GM19023 (cell line): ENCODE data around the gene ITIH3.

ENCODE experiments used
- ATAC-seq: cut with Tn5 transposase; IDR thresholded peaks from one replicate; pipeline ENCODE4 v1.9.1; 2021; ENCODE audit warnings: mild to moderate bottlenecking, moderate library complexity; ENCODE audit not compliant: unreplicated experiment

ITIH3 gene

DNA sequence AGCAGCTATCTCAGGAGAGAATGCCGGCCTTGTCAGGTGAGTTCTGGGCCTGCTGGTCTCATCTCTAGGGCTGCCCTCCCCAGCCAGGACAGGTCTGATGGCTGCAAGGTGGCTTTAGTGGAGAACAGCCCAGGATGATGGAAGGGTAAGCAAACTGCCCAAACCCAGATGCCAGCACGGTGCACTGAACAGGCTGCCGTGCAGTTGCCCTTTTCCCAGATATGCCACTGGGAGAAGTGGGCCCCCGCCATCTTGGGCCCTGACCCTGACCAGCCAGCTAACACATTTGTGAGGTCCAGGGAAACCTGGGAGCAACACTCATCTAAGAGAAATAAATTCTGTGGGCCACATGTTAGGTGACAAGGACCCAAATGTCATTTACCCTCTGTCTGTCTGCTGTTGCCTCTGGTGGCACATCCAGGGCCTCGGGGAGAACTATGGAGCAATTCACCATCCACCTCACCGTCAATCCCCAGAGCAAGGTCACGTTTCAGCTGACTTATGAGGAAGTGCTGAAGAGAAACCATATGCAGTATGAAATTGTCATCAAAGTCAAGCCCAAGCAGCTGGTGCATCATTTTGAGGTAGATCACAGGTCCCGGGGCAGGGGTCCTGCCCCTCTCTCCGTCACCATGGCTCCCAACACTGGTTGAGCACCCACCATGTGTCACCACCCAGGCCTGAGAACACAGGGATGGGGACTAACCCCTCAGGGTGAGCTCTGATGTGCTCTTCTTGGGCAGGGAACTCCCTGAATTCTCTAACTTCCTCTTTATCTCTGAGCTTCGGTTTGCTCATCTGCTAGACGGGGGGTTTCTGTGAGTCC is 15.4 kb upstream of the ITIH3 start:
- peak; percentile 62 for ATAC-seq

GRCh38 chr3:52779837-52780585 is 14.6 kb upstream of the ITIH3 start:
- no peak for ATAC-seq

GRCh38 chr3:52781741-52782140 is 12.9 kb upstream of the ITIH3 start:
- ATAC-seq: no peak

- no peak for ATAC-seq
Observed at GRCh38 chr3:52782412-52783210, 12.0 kb upstream of the ITIH3 start.

GRCh38 chr3:52783211-52783555 is 11.4 kb upstream of the ITIH3 start:
- no peak for ATAC-seq

GRCh38 chr3:52784021-52784621 is 10.5 kb upstream of the ITIH3 start:
- no peak for ATAC-seq

- ATAC-seq: no peak
Observed at GRCh38 chr3:52784931-52785590, 9.5 kb upstream of the ITIH3 start.

- ATAC-seq: no peak
Observed at GRCh38 chr3:52786330-52787215, 8.0 kb upstream of the ITIH3 start.

- no peak for ATAC-seq
Observed at GRCh38 chr3:52787246-52787645, 7.3 kb upstream of the ITIH3 start.

DNA sequence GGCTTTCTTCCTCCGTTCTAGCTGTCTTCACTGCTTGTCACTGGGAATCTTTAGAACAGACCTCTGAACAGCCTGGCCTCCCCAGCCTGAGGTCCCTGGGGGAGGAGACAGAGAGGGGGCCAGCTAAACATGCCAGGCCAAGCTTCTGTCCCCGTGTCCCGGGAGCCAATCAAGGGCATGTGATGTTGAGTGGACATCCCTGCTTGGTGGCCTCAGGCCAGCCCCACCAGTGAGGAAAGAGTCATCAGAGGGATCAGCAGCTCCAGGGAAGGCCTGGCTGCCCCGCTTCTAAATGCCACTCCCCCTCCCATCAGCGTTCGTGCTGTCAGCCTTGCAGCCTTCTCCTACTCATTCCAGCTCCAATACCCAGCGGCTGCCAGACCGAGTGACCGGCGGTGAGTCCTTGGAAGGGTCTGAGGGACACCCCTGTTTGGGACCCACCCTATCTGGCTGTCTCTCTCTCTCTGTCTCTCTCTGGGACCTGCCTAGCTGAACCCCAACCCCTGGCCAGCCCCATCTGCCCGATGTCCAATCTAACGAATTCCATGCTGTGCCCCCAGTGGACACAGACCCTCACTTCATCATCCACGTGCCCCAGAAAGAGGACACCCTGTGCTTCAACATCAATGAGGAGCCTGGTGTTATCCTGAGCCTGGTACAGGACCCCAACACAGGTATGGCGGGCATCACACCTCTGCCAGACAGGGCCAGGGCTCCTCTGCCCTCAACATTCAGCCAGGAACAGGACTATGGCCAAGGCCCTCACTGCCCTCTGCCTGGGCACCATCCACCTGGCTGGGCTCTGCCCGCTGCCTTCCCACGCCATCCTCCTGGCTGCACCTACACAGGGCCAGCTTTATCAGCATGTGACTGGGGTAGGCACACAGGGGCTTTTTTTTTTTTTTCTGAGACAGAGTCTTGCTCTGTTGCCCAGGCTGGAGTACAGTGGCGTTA is 6.6 kb upstream of the ITIH3 start:
- ATAC-seq: no peak

- no peak for ATAC-seq
Observed at GRCh38 chr3:52788890-52789745, 5.5 kb upstream of the ITIH3 start.

DNA sequence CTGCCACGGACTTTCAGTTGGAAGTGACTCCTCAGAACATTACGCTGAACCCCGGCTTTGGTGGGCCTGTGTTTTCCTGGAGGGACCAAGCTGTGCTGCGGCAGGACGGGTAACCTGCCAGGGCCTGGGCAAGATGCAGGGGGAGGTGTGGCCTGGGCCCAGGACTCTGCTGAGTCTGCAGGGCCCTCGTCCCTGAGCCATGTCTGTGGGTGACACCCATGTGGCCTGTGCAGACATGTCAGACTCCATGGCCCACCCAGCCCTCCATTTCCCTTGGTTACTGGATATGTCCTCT is 4.9 kb upstream of the ITIH3 start:
- no peak for ATAC-seq

DNA sequence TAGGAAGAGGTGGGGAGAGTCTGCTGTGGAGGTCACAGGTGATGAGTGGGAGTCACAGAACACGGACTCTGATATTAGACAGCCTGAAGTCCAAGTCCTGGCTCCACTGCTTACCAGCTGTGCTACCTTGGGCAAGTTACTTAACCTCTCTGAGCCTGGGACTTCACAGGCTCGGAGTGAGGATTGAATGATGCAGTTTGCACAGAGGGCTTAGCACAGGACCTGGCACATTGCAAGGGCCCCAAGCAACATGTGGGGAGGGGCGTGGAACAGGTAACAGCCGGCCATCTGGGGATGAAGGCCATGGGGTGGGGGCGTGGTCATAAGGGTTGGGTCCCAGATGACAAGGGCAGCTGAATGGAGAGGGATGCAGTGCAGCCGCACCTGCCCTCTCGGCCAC is 4.3 kb upstream of the ITIH3 start:
- no peak for ATAC-seq

- ATAC-seq: no peak
Observed at GRCh38 chr3:52790741-52791140, 3.9 kb upstream of the ITIH3 start.

DNA sequence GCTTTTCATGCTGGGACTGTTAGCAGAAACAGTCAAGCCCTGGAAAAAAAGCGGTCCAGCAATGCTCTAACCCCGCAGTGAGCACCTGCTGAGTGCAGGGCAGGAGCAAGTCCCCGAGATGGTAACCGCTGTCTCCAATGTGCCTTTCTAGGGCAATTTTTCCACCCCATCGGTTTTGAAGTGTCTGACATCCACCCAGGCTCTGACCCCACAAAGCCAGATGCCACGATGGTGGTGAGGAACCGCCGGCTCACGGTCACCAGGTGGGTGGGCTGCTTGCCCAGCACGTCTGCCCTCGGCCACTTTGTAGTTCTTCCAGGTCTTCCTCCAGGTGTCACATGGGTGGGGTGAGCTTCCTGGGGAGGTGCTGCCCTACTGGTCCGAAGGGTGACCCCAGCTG is 3.2 kb upstream of the ITIH3 start:
- no peak for ATAC-seq

GRCh38 chr3:52791928-52792327 is 2.7 kb upstream of the ITIH3 start:
- no peak for ATAC-seq

- ATAC-seq: no peak
Observed at GRCh38 chr3:52792413-52792812, 2.2 kb upstream of the ITIH3 start.
